Loucy (cell line): ENCODE results near the gene IGF2R.

Source experiments
- H2AFZ ChIP-seq: fragments of 200-600 bp; sonication (generic); 2 replicates; pipeline ENCODE4 v1.6.0; 2016; ENCODE audit warnings: antibody characterized with exemption, mild to moderate bottlenecking, low read length, moderate library complexity
- H3F3A ChIP-seq: fragments of 200-600 bp; 2 replicates; pipeline ENCODE4 v1.6.0; 2016; ENCODE audit warnings: antibody characterized with exemption, low read depth, mild to moderate bottlenecking
- H3K27me3 ChIP-seq: fragments of 200-600 bp; sonication (generic); 2 replicates; pipeline ENCODE4 v1.6.1; 2014; ENCODE audit warnings: low read length, mild to moderate bottlenecking; ENCODE audit not compliant: insufficient read depth, poor library complexity, severe bottlenecking
- H3K36me3 ChIP-seq: fragments of 200-600 bp; sonication (generic); 2 replicates; pipeline ENCODE4 v1.6.1; 2016; ENCODE audit warnings: low read length; ENCODE audit not compliant: insufficient read depth
- H3K4me1 ChIP-seq: fragments of 200-600 bp; sonication (generic); 2 replicates; pipeline ENCODE4 v1.5.1; 2014; ENCODE audit warnings: low read length, mild to moderate bottlenecking; ENCODE audit not compliant: insufficient read depth, poor library complexity, severe bottlenecking
- H3K4me2 ChIP-seq: fragments of 200-600 bp; sonication (generic); 2 replicates; pipeline ENCODE4 v1.6.0; 2014; ENCODE audit warnings: antibody characterized with exemption, low read length, low read depth, mild to moderate bottlenecking; ENCODE audit not compliant: poor library complexity, severe bottlenecking
- H3K4me3 ChIP-seq: fragments of 200-600 bp; sonication (generic); 2 replicates; pipeline ENCODE4 v1.5.1; 2014; ENCODE audit warnings: low read length, mild to moderate bottlenecking, mixed read lengths; ENCODE audit not compliant: poor library complexity, severe bottlenecking
- H3K79me2 ChIP-seq: fragments of 200-600 bp; sonication (generic); 2 replicates; pipeline ENCODE4 v1.6.1; 2014; ENCODE audit warnings: low read length; ENCODE audit not compliant: insufficient read depth
- H3K9ac ChIP-seq: fragments of 200-600 bp; sonication (generic); 2 replicates; pipeline ENCODE4 v1.6.0; 2014; ENCODE audit warnings: mild to moderate bottlenecking, low read depth, low read length, moderate library complexity; ENCODE audit not compliant: poor library complexity, severe bottlenecking
- H3K9me2 ChIP-seq: fragments of 200-600 bp; sonication (generic); replicated peaks from 2 replicates; pipeline ENCODE4 v1.6.1; 2016; ENCODE audit warnings: low read depth, low read length, mixed read lengths
- H3K9me3 ChIP-seq: fragments of 200-600 bp; sonication (generic); 2 replicates; pipeline ENCODE4 v1.6.1; 2014; ENCODE audit warnings: mild to moderate bottlenecking, antibody characterized with exemption, low read length, low read depth; ENCODE audit not compliant: insufficient read depth
- H4K20me1 ChIP-seq: fragments of 200-600 bp; sonication (generic); 2 replicates; pipeline ENCODE4 v1.6.0; 2014; ENCODE audit warnings: antibody characterized with exemption, low read length, mild to moderate bottlenecking; ENCODE audit not compliant: insufficient read depth, poor library complexity, severe bottlenecking
- CTCF ChIP-seq: fragments of 200-600 bp; sonication (generic); conservative IDR thresholded peaks from 2 replicates; pipeline ENCODE4 v1.5.1; 2014; ENCODE audit warnings: mild to moderate bottlenecking, antibody characterized with exemption, low read length
- EZH2phosphoT487 ChIP-seq: fragments of 200-600 bp; IDR thresholded peaks from 2 replicates; pipeline ENCODE4 v1.6.1; 2018; ENCODE audit warnings: antibody characterized with exemption, mild to moderate bottlenecking, moderate library complexity, borderline replicate concordance

Gene IGF2R

DNA sequence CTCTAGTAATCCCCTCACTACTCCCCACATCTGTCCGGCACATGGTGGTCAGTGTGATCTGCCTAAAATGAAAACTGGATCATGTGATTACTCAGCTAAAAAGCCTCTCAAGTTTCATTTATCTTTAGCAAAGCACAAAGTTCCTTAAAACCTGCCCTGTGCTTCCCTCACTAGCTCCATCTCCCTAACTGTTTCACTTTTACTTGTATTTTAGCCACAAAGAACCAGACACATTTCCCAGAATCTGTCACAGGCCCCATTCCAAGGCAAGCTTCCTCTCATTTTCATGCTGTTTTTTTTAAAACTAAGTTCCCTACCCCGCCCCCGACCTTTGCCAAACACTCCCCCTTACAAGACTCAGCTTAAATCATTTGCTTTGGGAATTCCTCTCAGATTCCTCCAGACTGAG is 8.9 kb upstream of the IGF2R start:
- Histone ChIP-seq H3K9me3 (no peaks in the 10 kb centered on the region), H2AFZ (no peak overlapping the region), H3K9me2 (no peaks in the 10 kb centered on the region), H3F3A (no peaks in the 10 kb centered on the region), H3K9ac (no peak overlapping the region), H3K4me2 (no peak overlapping the region), H3K4me1 (no peaks in the 10 kb centered on the region), H3K4me3 (no peak overlapping the region), H4K20me1 (no peaks in the 10 kb centered on the region), H3K79me2 (no peaks in the 10 kb centered on the region), H3K27me3 (peaks cover 7% of the 10 kb centered on the region), H3K36me3 (no peaks in the 10 kb centered on the region)
- no peak for TF ChIP-seq CTCF

GRCh38 chr6:159960485-159960884 is 8.4 kb upstream of the IGF2R start:
- H4K20me1 ChIP-seq = no peaks in the 10 kb centered on the region
- H3K9me2 ChIP-seq = no peaks in the 10 kb centered on the region
- H2AFZ ChIP-seq = no peak overlapping the region
- TF ChIP-seq EZH2phosphoT487 (no peak), CTCF (no peak)
- peaks cover 7% of the 10 kb centered on the region for H3K27me3 ChIP-seq
- no peak overlapping the region for H3K9ac ChIP-seq
- H3K36me3 ChIP-seq = no peaks in the 10 kb centered on the region
- no peaks in the 10 kb centered on the region for H3F3A ChIP-seq
- H3K4me3 ChIP-seq = no peak overlapping the region
- no peak overlapping the region for H3K4me2 ChIP-seq
- no peaks in the 10 kb centered on the region for H3K4me1 ChIP-seq
- H3K79me2 ChIP-seq = no peaks in the 10 kb centered on the region
- H3K9me3 ChIP-seq = no peaks in the 10 kb centered on the region

DNA sequence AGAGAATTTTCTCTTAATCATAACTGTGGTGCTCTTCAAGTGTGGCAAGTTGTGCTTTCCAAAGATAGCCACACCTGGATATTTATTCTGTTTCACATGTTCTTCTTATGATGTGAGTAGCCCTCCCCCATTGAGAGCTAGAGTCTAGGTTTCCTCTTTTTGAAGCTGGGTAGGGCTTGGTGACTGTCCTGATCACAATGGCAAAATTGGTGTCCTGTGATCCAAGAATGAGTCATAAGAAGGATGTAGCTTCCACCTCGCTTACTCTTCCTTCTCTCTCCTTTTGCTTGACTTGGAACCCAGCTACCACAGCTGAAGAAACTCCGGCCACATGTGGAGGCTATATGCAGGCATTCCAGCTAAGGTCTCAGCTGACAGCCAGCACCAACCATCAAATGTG is 7.4 kb upstream of the IGF2R start:
- no peak overlapping the region for H2AFZ ChIP-seq
- no peak for TF ChIP-seq CTCF
- no peak for TF ChIP-seq EZH2phosphoT487
- H3K9ac ChIP-seq = no peak overlapping the region
- H3F3A ChIP-seq = no peaks in the 10 kb centered on the region
- H3K27me3 ChIP-seq = peaks cover 14% of the 10 kb centered on the region
- no peaks in the 10 kb centered on the region for H3K9me3 ChIP-seq
- H3K36me3 ChIP-seq = no peaks in the 10 kb centered on the region
- H3K79me2 ChIP-seq = no peaks in the 10 kb centered on the region
- no peaks in the 10 kb centered on the region for H4K20me1 ChIP-seq
- H3K9me2 ChIP-seq = no peaks in the 10 kb centered on the region
- no peaks in the 10 kb centered on the region for H3K4me1 ChIP-seq
- no peak overlapping the region for H3K4me2 ChIP-seq
- H3K4me3 ChIP-seq = no peak overlapping the region
